Sigmoid colon (tissue), 7 donors: ENCODE data around the gene FANCE. TPM values are rescaled to one million over a fixed set of nuclear protein-coding genes. Genes with fewer than 3 reads are reported as not detected.

Experiments
- DNase-seq: peaks from one replicate; pipeline ENCODE4 v3.0.0-alpha.2; 2019
- H3K27ac ChIP-seq, 4 donors: fragments of 200-600 bp; sonication (generic); one replicate each; pipeline ENCODE4 v1.5.1; 2016 to 2019; ENCODE audit warnings: mild to moderate bottlenecking in 1 of 4
- H3K27me3 ChIP-seq, 3 donors: fragments of 200-600 bp; sonication (generic); one replicate each; pipeline ENCODE4 v1.5.1; 2019; ENCODE audit warnings: mild to moderate bottlenecking in 1 of 3
- H3K36me3 ChIP-seq, 4 donors: fragments of 200-600 bp; sonication (generic); one replicate each; pipeline ENCODE4 v1.5.1; 2016 to 2019
- H3K4me1 ChIP-seq, 4 donors: fragments of 200-600 bp; sonication (generic); one replicate each; pipeline ENCODE4 v1.5.1; 2017 to 2019
- H3K4me3 ChIP-seq, 4 donors: fragments of 200-600 bp; sonication (generic); one replicate each; pipeline ENCODE4 v1.5.1; 2017 to 2019; ENCODE audit warnings: mild to moderate bottlenecking in 2 of 4, moderate library complexity in 1 of 4
- H3K9me3 ChIP-seq, 4 donors: fragments of 200-600 bp in 3 of 4; sonication (generic) in 3 of 4; one replicate each; pipeline versions ENCODE4 v1.5.1 to v1.6.1; 2013 to 2019
- CTCF ChIP-seq, 4 experiments: fragments of 450-650 bp in 3 of 4; fragments of 200-600 bp in 1 of 4; IDR thresholded peaks; one replicate each; pipeline ENCODE4 v1.5.1; 2016 to 2019; ENCODE audit warnings: antibody characterized with exemption in 4 of 4, mild to moderate bottlenecking in 3 of 4, moderate library complexity in 2 of 4
- EP300 ChIP-seq, 4 donors: sonication (generic); formaldehyde crosslinking; IDR thresholded peaks; one replicate each; pipeline ENCODE4 v1.6.1; 2017; ENCODE audit warnings: antibody characterized with exemption in 4 of 4
- POLR2A ChIP-seq, 2 donors: fragments of 450-650 bp; IDR thresholded peaks; one replicate each; pipeline ENCODE4 v1.6.1; 2016; ENCODE audit warnings: antibody characterized with exemption in 2 of 2, mild to moderate bottlenecking in 2 of 2, moderate library complexity in 2 of 2
- POLR2AphosphoS5 ChIP-seq, 4 donors: sonication (generic); formaldehyde crosslinking; IDR thresholded peaks; one replicate each; pipeline ENCODE4 v1.6.1; 2017; ENCODE audit warnings: antibody characterized with exemption in 4 of 4
- WGBS, 2 donors: extraction: QIAGEN DNeasy Blood & Tissue Kit; methylation state at CpG; one replicate each; pipeline ENCODE4 v1.1.7; 2013; 5-methylcytosine and 5-hydroxymethylcytosine counted together
- intact Hi-C: fragments of 100-400 bp; cut with DNase I; formaldehyde crosslinking; loops from one replicate; pipeline ENCODE4 v1.15.1; 2023
- polyA plus RNA-seq, 3 donors: library from polyadenylated mRNA; stranded (reverse); fragments of 200-250 nt; gene quantifications; one replicate each; pipeline ENCODE4 v1.2.3, GENCODE V29; 2013
- total RNA-seq, 4 donors: library from RNA; depleted of rRNA; stranded (reverse); fragments of >200 nt; gene quantifications; one replicate each; pipeline ENCODE4 v1.1.0, GENCODE V29; 2016
- donor health status: healthy with polysubstance abuse.
- donor health status: Bipolar disorder and iron deficiency.
- donor health status: healthy.

Gene FANCE
- total and polyA plus RNA-seq, 7 donors = 2.4 to 5.2 (median 3.6) TPM

GRCh38 chr6:35425284-35425683, 26.9 kb upstream of the FANCE start:
- Histone ChIP-seq H3K4me3 (no peak overlapping the region), H3K4me1 (peaks cover 0 to 10% (median 3%) of the 10 kb centered on the region in 4 donors), H3K27me3 (no peaks in the 10 kb centered on the region), H3K36me3 (peaks cover 22 to 61% (median 37%) of the 10 kb centered on the region in 4 donors), H3K27ac (peak overlapping the region in 1 of 4 donors; percentile 12), H3K9me3 (peaks cover 0 to 7% (median 4%) of the 10 kb centered on the region in 4 donors)
- TF ChIP-seq EP300 (IDR thresholded peaks at IDR 0.05) (no peak), POLR2AphosphoS5 (IDR thresholded peaks at IDR 0.05) (no peak), CTCF (IDR thresholded peaks at IDR 0.05) (no peak), POLR2A (IDR thresholded peaks at IDR 0.05) (no peak)
- 86 to 92% methylated on average over 3 of the region's 3 CpGs for WGBS, 2 donors
- intact Hi-C loops = no loop called here
- no peak for DNase-seq

DNA sequence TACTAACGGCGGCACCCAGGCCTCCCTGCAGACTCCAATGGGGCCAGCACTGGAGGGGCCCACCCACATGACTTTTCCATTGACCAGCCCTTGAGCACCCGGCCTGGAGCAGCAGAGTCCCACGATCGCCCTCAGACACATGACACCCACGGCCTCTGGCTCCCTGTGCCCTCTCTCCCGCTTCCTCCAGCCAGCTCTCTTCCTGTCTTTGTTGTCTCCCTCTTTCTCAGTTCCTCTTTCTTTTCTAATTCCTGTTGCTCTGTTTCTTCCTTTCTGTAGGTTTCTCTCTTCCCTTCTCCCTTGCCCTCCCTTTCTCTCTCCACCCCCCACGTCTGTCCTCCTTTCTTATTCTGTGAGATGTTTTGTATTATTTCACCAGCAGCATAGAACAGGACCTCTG, 26.1 kb upstream of the FANCE start:
- H3K4me3 ChIP-seq = no peak overlapping the region
- H3K27ac ChIP-seq = no peak overlapping the region
- peaks cover 22 to 60% (median 37%) of the 10 kb centered on the region in 4 donors for H3K36me3 ChIP-seq
- H3K9me3 ChIP-seq = peaks cover 0 to 7% (median 5%) of the 10 kb centered on the region in 4 donors
- peaks cover 0 to 10% (median 3%) of the 10 kb centered on the region in 4 donors for H3K4me1 ChIP-seq
- no peak for DNase-seq
- TF ChIP-seq POLR2A (IDR thresholded peaks at IDR 0.05) (no peak), EP300 (IDR thresholded peaks at IDR 0.05) (no peak), POLR2AphosphoS5 (IDR thresholded peaks at IDR 0.05) (no peak), CTCF (IDR thresholded peaks at IDR 0.05) (no peak)
- H3K27me3 ChIP-seq = no peaks in the 10 kb centered on the region
- intact Hi-C loops = no loop called here
- WGBS, 2 donors = 67 to 89% methylated on average over 8 of the region's 8 CpGs

DNA sequence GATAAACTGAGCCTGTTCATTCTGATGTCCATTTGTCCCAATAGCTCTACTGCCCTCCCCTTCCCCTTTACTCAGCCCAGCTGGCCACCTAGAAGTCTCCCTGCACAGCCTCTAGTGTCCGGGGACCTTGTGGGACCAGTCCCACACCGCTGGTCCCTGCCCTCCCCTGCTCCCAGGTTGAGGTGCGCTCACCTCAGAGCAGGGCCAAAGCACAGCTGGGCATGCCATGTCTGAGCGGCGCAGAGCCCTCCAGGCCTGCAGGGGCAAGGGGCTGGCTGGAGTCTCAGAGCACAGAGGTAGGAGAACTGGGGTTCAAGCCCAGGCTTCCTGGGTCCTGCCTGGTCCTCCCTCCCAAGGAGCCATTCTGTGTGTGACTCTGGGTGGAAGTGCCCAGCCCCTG, 24.7 kb upstream of the FANCE start:
- DNase-seq = no peak
- H3K9me3 ChIP-seq = peaks cover 0 to 7% (median 5%) of the 10 kb centered on the region in 4 donors
- H3K4me1 ChIP-seq = peaks cover 0 to 10% (median 3%) of the 10 kb centered on the region in 4 donors
- 94% methylated on average over 5 of the region's 5 CpGs for WGBS, 2 donors
- H3K4me3 ChIP-seq = no peak overlapping the region
- peaks cover 13 to 50% (median 28%) of the 10 kb centered on the region in 4 donors for H3K36me3 ChIP-seq
- H3K27ac ChIP-seq = no peak overlapping the region
- no peak for TF ChIP-seq EP300 (IDR thresholded peaks at IDR 0.05)
- TF ChIP-seq POLR2A (IDR thresholded peaks at IDR 0.05) = no peak
- TF ChIP-seq CTCF (IDR thresholded peaks at IDR 0.05) = no peak
- no peak for TF ChIP-seq POLR2AphosphoS5 (IDR thresholded peaks at IDR 0.05)
- H3K27me3 ChIP-seq = no peaks in the 10 kb centered on the region
- intact Hi-C loops = no loop called here

DNA sequence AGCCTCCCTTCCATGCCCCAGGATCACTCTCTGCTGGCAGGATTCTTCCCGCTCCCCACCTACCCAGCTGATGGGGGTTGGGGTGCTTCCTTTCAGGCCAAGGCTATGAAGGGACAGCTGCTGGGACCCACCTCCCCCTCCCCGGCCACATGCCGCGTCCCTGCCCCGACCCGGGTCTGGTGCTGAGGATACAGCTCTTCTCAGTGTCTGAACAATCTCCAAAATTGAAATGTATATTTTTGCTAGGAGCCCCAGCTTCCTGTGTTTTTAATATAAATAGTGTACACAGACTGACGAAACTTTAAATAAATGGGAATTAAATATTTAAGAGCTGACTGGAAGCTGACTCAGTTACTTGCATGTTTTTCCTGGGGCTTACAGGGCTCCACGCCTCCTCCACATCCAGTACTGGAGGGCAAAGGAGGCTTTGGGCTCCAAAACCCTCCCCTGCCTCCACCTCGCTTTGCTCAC, 24.3 kb upstream of the FANCE start:
- Histone ChIP-seq H3K27ac (no peak overlapping the region), H3K9me3 (peaks cover 0 to 7% (median 5%) of the 10 kb centered on the region in 4 donors), H3K36me3 (peaks cover 12 to 46% (median 26%) of the 10 kb centered on the region in 4 donors), H3K27me3 (no peaks in the 10 kb centered on the region), H3K4me3 (no peak overlapping the region), H3K4me1 (peaks cover 0 to 10% (median 3%) of the 10 kb centered on the region in 4 donors)
- intact Hi-C loops = no loop called here
- DNase-seq = no peak
- TF ChIP-seq EP300 (IDR thresholded peaks at IDR 0.05) (no peak), POLR2AphosphoS5 (IDR thresholded peaks at IDR 0.05) (no peak), CTCF (IDR thresholded peaks at IDR 0.05) (no peak), POLR2A (IDR thresholded peaks at IDR 0.05) (no peak)
- WGBS, 2 donors = 76 to 80% methylated on average over 9 of the region's 9 CpGs
